Keratinocyte (primary cell): ENCODE data around the gene CSRNP2. TPM values are rescaled to one million over a fixed set of nuclear protein-coding genes. Genes with fewer than 3 reads are reported as not detected.

Source experiments
- DNase-seq: peaks from one replicate; pipeline ENCODE4 v3.0.0-alpha.2; 2011; ENCODE audit warnings: low read depth, missing footprints, low spot score
- FAIRE-seq: peaks from 2 replicates; lab custom pipeline; 2011; peaks lifted over from hg19 to GRCh38; lab: Jason Lieb, UNC
- H2AFZ ChIP-seq: 2 replicates; pipeline ENCODE4 v1.6.0; 2012; ENCODE audit warnings: low read length, control low read depth, inconsistent platforms; ENCODE audit not compliant: control insufficient read depth
- H3K27ac ChIP-seq: 2 replicates; pipeline ENCODE4 v1.5.1; 2011; ENCODE audit warnings: low read length; ENCODE audit not compliant: control insufficient read depth, insufficient read depth
- H3K27me3 ChIP-seq: 3 replicates; pipeline ENCODE4 v1.6.0; 2011; ENCODE audit warnings: low read length; ENCODE audit not compliant: control insufficient read depth, insufficient read depth; ENCODE audit errors: extremely low read depth
- H3K36me3 ChIP-seq, 2 experiments: 2 replicates in 1 of 2; 3 replicates in 1 of 2; pipeline ENCODE4 v1.5.1; 2011; ENCODE audit warnings: low read length in 2 of 2, mild to moderate bottlenecking in 1 of 2; ENCODE audit not compliant: control insufficient read depth in 2 of 2, insufficient read depth in 2 of 2; ENCODE audit errors: extremely low read depth in 1 of 2
- H3K4me1 ChIP-seq: 3 replicates; pipeline ENCODE4 v1.5.1; 2011; ENCODE audit warnings: low read length; ENCODE audit not compliant: control insufficient read depth, insufficient read depth; ENCODE audit errors: extremely low read depth
- H3K4me2 ChIP-seq: 3 replicates; pipeline ENCODE4 v1.6.0; 2011; ENCODE audit warnings: low read depth, low read length; ENCODE audit not compliant: control insufficient read depth, insufficient read depth; ENCODE audit errors: extremely low read depth
- H3K4me3 ChIP-seq, 3 experiments: fragments of 200-600 bp in 1 of 3; sonication (generic) in 1 of 3; 2 replicates in 2 of 3; 3 replicates in 1 of 3; pipeline ENCODE4 v1.5.1; 2011 to 2016; ENCODE audit warnings: low read length in 3 of 3, mild to moderate bottlenecking in 3 of 3, control low read depth in 2 of 3, inconsistent platforms in 1 of 3, low read depth in 1 of 3, mixed read lengths in 1 of 3, mixed run types in 1 of 3, moderate library complexity in 1 of 3; ENCODE audit not compliant: control insufficient read depth in 2 of 3, insufficient read depth in 2 of 3; ENCODE audit errors: extremely low read depth in 1 of 3
- H3K79me2 ChIP-seq: 2 replicates; pipeline ENCODE4 v1.6.0; 2012; ENCODE audit warnings: low read length; ENCODE audit not compliant: control insufficient read depth, insufficient read depth
- H3K9ac ChIP-seq: 3 replicates; pipeline ENCODE4 v1.6.0; 2011; ENCODE audit warnings: low read length; ENCODE audit not compliant: control insufficient read depth, insufficient read depth; ENCODE audit errors: extremely low read depth
- H3K9me1 ChIP-seq: 3 replicates; pipeline ENCODE4 v1.6.0; 2011; ENCODE audit warnings: low read length; ENCODE audit not compliant: control insufficient read depth, insufficient read depth; ENCODE audit errors: extremely low read depth
- H3K9me3 ChIP-seq: 2 replicates; pipeline ENCODE4 v1.5.1; 2012; ENCODE audit warnings: low read depth, low read length; ENCODE audit not compliant: control insufficient read depth
- H4K20me1 ChIP-seq: 3 replicates; pipeline ENCODE4 v1.6.0; 2011; ENCODE audit warnings: low read length; ENCODE audit not compliant: control insufficient read depth, insufficient read depth; ENCODE audit errors: extremely low read depth
- EZH2 ChIP-seq: IDR thresholded peaks from one replicate; pipeline ENCODE4 v1.6.1; 2012; ENCODE audit warnings: inconsistent platforms, mild to moderate bottlenecking, low read length, moderate library complexity
- dilution Hi-C: fragments of 300-500 bp; cut with MboI; formaldehyde crosslinking; loops from one replicate; pipeline ENCODE4 v1.7.0; 2020; ENCODE audit warnings: low sequenced_read_pairs; ENCODE audit not compliant: extremely low pct_ligation_motif_present
- polyA plus RNA-seq, 5 experiments: library from polyadenylated mRNA; depleted of rRNA in 3 of 5; stranded (reverse) in 3 of 5; stranded (forward) in 1 of 5; unstranded in 1 of 5; fragments of >200 nt; gene quantifications; 1 replicate in 1 of 5; 2 replicates in 3 of 5; 3 replicates in 1 of 5; pipeline versions ENCODE4 v1.2.1 to v1.2.3, GENCODE V29; 2011 to 2012; ENCODE audit warnings: missing spikeins in 2 of 5, low read depth in 1 of 5, low replicate concordance in 1 of 5
- TF ChIP-seq, protein P1 (sequence below), 3 experiments: IDR thresholded peaks in 1 of 3; conservative IDR thresholded peaks in 1 of 3; optimal IDR thresholded peaks in 1 of 3; 2 replicates in 2 of 3; 3 replicates in 1 of 3; pipeline versions ENCODE3 to v1.5.1; 2011; ENCODE audit warnings: low read length in 3 of 3, mild to moderate bottlenecking in 3 of 3, moderate library complexity in 2 of 3, control low read depth in 1 of 3, inconsistent platforms in 1 of 3; ENCODE audit not compliant: insufficient read depth in 2 of 3; ENCODE audit errors: extremely low read depth in 1 of 3

Gene CSRNP2
- polyA plus RNA-seq, 1 donor (not counting 4 experiments of a cell fraction or from before 2014, with no cell fraction given): 18.4 TPM

DNA sequence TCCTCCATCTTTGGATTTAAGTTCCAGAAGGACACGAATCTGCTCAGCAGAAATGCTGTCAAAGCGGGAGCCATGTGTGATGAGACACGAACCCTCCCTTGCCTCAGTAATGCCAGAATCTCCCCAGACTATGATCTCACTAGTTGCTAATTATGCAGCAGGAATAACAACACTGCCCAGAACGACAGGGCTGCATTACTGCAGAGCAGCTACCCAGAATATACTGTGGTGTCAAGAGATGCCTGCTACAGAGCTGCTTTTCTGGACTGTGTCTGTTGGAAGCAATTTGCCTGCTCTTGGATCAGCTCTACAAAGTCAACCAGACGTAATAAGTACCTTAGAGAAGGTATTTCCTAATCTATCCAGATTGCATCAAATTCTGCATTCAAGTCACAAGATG is 5.5 kb downstream of the CSRNP2 start:
- Histone ChIP-seq H3K9me3 (no peaks in the 10 kb centered on the region), H2AFZ (no peak overlapping the region), H3K4me3 (no peak overlapping the region), H4K20me1 (no peaks in the 10 kb centered on the region), H3K27me3 (no peaks in the 10 kb centered on the region), H3K27ac (no peak overlapping the region), H3K79me2 (peaks cover 40% of the 10 kb centered on the region), H3K4me1 (peaks cover 7% of the 10 kb centered on the region), H3K9ac (no peak overlapping the region), H3K4me2 (no peak overlapping the region), H3K9me1 (no peaks in the 10 kb centered on the region), H3K36me3 (peaks cover 6 to 7% of the 10 kb centered on the region in 2 experiments)
- no peak for TF ChIP-seq EZH2
- TF ChIP-seq, protein P1, sequence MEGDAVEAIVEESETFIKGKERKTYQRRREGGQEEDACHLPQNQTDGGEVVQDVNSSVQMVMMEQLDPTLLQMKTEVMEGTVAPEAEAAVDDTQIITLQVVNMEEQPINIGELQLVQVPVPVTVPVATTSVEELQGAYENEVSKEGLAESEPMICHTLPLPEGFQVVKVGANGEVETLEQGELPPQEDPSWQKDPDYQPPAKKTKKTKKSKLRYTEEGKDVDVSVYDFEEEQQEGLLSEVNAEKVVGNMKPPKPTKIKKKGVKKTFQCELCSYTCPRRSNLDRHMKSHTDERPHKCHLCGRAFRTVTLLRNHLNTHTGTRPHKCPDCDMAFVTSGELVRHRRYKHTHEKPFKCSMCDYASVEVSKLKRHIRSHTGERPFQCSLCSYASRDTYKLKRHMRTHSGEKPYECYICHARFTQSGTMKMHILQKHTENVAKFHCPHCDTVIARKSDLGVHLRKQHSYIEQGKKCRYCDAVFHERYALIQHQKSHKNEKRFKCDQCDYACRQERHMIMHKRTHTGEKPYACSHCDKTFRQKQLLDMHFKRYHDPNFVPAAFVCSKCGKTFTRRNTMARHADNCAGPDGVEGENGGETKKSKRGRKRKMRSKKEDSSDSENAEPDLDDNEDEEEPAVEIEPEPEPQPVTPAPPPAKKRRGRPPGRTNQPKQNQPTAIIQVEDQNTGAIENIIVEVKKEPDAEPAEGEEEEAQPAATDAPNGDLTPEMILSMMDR (optimal IDR thresholded peaks at IDR 0.05 in 1 of 3, IDR thresholded peaks at IDR 0.05 in 1 of 3, conservative IDR thresholded peaks at IDR 0.05 in 1 of 3; ENCODE audit: extremely low read depth in 1 of 3, insufficient read depth in 2 of 3, low read length in 3 of 3): no peak
- dilution Hi-C loops: no loop called here
- DNase-seq (no peak), FAIRE-seq (no peak)

DNA sequence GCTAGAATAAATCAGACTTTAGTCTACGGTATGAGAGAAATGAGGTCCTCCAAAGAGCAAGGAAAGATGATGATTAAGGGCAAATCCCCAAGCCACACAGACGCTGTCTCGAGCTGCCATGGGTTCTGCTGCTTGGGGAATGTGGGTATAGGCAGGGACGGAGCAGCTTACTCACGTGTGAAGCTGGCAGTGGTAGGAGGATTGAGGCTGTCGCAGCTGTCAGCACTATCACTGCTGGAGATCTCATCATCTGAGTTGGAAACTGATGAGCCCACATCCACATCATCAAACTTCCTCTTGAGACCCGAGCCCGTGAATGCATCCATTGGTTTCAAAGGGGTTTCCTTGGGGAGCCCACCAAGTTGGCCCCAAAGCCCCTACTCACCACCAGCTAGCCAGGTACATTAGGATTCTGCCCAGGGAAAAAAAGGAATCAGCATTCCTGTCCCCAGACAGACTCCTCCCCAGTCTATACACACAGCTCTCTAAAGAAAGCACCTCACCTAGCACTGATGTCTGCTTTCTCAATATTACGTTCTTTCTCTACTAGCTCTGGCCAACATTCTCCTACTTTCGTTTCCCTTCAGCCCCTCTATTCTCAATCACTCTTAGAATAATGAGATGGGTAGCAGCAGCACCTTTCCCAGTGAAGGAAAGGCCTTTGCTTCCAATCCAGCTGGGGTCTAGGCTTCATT is 7.0 kb downstream of the CSRNP2 start:
- Histone ChIP-seq H3K9me3 (no peaks in the 10 kb centered on the region), H3K9me1 (no peaks in the 10 kb centered on the region), H3K4me2 (no peak overlapping the region), H3K79me2 (peaks cover 26% of the 10 kb centered on the region), H2AFZ (no peak overlapping the region), H3K4me1 (no peaks in the 10 kb centered on the region), H3K27ac (no peak overlapping the region), H3K36me3 (peaks cover 11 to 12% of the 10 kb centered on the region in 2 experiments), H3K4me3 (no peak overlapping the region), H4K20me1 (no peaks in the 10 kb centered on the region), H3K27me3 (no peaks in the 10 kb centered on the region), H3K9ac (no peak overlapping the region)
- no peak for FAIRE-seq
- TF ChIP-seq, protein P1 (optimal IDR thresholded peaks at IDR 0.05 in 1 of 3, IDR thresholded peaks at IDR 0.05 in 1 of 3, conservative IDR thresholded peaks at IDR 0.05 in 1 of 3; ENCODE audit: extremely low read depth in 1 of 3, insufficient read depth in 2 of 3, low read length in 3 of 3): no peak
- TF ChIP-seq EZH2: no peak
- no peak for DNase-seq
- dilution Hi-C loops: no loop called here
